Measurements from ENCODE around the gene NUP214.

DNA sequence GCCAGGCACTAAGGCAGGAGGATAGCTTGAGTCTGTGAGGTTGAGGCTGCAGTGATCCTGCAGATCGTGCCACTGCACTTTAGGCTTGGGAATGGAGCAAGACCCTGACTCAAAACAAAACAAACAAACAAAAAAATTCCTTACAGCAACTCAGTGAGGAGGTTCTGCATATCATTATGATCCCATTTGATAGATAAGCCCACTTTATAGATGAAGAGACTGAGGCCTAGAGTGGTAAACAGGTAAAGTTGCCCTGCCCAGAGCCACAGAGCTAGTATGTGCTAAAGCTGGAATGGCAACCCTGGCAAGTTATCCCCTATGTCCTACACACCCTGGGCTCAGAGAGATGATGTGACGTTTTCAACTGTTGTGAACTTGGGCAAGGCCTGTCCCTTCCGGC is 21.9 kb upstream of the NUP214 start:
- TF ChIP-seq CTCF (IDR thresholded peaks at IDR 0.05) (no peak), POLR2A (IDR thresholded peaks at IDR 0.05) (no peak)
